ENCODE measurements around the gene SOS2. TPM values are rescaled to one million over a fixed set of nuclear protein-coding genes. Genes with fewer than 3 reads are reported as not detected.

SOS2 gene
- total and polyA plus RNA-seq, 3 experiments from 2014 or later = 16.5 to 20.2 (median 18.4) TPM

DNA sequence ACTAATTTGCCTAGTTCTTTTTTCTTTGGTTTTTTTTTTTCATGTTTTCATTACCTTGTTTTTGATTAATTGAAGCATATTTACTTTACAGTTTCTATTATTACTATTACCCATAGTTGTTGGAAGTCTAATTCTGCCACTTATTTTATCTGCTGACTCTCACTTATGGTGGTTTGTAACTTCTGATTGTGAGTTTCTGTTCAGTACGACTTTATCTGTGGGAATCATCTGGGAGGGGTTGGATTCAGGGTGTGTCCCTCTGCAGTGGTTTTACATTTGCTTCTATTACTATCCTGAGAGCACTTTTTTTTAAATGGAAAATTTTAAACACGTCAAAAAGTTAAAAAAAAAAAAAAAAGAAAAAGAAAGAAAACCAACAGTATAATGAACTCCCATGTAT, 26.4 kb upstream of the SOS2 start:
- Mint-ChIP-seq H3K27me3 (no peaks in the 10 kb centered on the region), H3K9me3 (no peaks in the 10 kb centered on the region), H3K27ac (peak overlapping the region in 1 of 8 donors; percentile 50), H3K36me3 (peaks cover 7 to 10% (median 8%) of the 10 kb centered on the region in 3 donors), H3K4me3 (no peak overlapping the region), H3K4me1 (peaks cover 0 to 1% (median 0%) of the 10 kb centered on the region in 3 donors)
- no peaks in the 10 kb centered on the region for H3K27me3 ChIP-seq (ENCODE audit: insufficient read depth, low read length, poor library complexity, severe bottlenecking)
- ChIA-PET POLR2A (no interaction called here), CTCF (no interaction called here)
- DNase-seq = no peak
- no peaks in the 10 kb centered on the region for H3K4me1 ChIP-seq (ENCODE audit: insufficient read depth, low read length)
- no peaks in the 10 kb centered on the region for H3K36me3 ChIP-seq (ENCODE audit: insufficient read depth, low read length)
- no peak overlapping the region for H3K27ac ChIP-seq (ENCODE audit: low read depth, low read length)
- no peaks in the 10 kb centered on the region for H3K9me3 ChIP-seq (ENCODE audit: low read length)
- H3K4me3 ChIP-seq (ENCODE audit: low read length) = no peak overlapping the region

DNA sequence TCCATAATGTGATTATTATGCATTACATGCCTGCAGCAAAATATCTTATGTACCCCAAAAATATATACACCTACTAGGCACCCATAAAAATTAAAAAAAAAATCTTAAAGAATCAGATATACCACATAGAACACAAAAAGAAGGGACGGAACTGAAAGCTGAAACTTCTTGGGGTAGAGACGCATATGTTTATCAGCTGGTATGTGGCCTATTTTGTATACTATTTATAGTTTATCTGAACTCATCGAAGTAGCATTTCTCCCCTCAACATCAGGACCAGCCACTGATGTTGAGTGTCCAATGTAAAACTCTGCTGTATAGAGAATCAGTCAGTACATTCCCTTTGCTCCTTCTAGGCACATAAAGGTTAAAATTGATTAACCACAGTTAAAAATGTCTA, 22.9 kb upstream of the SOS2 start:
- no peaks in the 10 kb centered on the region for H3K4me1 Mint-ChIP-seq
- Histone ChIP-seq H3K9me3 (ENCODE audit: low read length) (no peaks in the 10 kb centered on the region), H3K36me3 (ENCODE audit: insufficient read depth, low read length) (no peaks in the 10 kb centered on the region), H3K27me3 (ENCODE audit: insufficient read depth, low read length, poor library complexity, severe bottlenecking) (no peaks in the 10 kb centered on the region), H3K4me1 (ENCODE audit: insufficient read depth, low read length) (no peaks in the 10 kb centered on the region), H3K4me3 (ENCODE audit: low read length) (no peak overlapping the region), H3K27ac (ENCODE audit: low read depth, low read length) (no peak overlapping the region)
- CTCF ChIA-PET = no interaction called here
- peaks cover 18 to 20% (median 19%) of the 10 kb centered on the region in 3 donors for H3K36me3 Mint-ChIP-seq
- DNase-seq = no peak
- peaks cover 0 to 3% (median 0%) of the 10 kb centered on the region in 5 donors for H3K9me3 Mint-ChIP-seq
- H3K4me3 Mint-ChIP-seq = no peak overlapping the region
- H3K27ac Mint-ChIP-seq = no peak overlapping the region
- POLR2A ChIA-PET = no interaction called here
- no peaks in the 10 kb centered on the region for H3K27me3 Mint-ChIP-seq

DNA sequence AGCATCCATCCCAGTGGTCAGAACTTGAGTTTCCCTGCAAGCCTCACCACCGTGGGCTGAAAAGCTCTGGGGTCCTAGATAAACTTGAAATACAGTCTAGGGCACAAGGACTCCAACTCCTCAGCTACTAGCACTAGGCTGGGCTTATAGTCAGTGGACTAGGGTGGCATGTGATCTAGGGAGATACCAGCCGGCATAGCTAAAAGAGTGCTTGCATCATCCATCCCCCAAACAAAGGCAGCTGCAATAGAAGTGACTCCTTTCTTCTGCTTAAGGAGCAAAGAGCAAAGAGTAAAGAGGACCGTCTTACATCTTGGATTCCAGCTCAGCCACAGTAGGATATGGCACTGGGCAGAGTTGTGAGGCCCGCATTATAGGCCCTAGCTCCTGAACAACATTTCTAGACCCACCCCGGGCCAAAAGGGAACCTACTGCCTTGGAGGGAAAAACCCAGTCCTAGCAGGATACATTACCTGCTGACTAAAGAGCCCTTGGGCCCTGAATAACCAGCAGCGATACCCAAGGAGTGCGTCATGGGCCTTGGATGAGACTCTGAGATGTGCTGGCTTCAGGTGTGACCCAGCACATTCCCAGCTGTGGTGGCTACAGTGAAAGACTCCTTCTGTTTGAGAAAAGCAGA, 17.9 kb upstream of the SOS2 start:
- no peaks in the 10 kb centered on the region for H3K27me3 Mint-ChIP-seq
- H3K9me3 ChIP-seq (ENCODE audit: low read length) = no peaks in the 10 kb centered on the region
- H3K27ac ChIP-seq (ENCODE audit: low read depth, low read length) = no peak overlapping the region
- H3K4me3 Mint-ChIP-seq = no peak overlapping the region
- POLR2A ChIA-PET = no interaction called here
- no peaks in the 10 kb centered on the region for H3K27me3 ChIP-seq (ENCODE audit: insufficient read depth, low read length, poor library complexity, severe bottlenecking)
- peaks cover 20 to 29% (median 21%) of the 10 kb centered on the region in 3 donors for H3K36me3 Mint-ChIP-seq
- peaks cover 0 to 3% (median 0%) of the 10 kb centered on the region in 5 donors for H3K9me3 Mint-ChIP-seq
- H3K27ac Mint-ChIP-seq = no peak overlapping the region
- no peaks in the 10 kb centered on the region for H3K4me1 Mint-ChIP-seq
- no peaks in the 10 kb centered on the region for H3K4me1 ChIP-seq (ENCODE audit: insufficient read depth, low read length)
- DNase-seq = no peak
- CTCF ChIA-PET = no interaction called here
- H3K36me3 ChIP-seq (ENCODE audit: insufficient read depth, low read length) = no peaks in the 10 kb centered on the region
- no peak overlapping the region for H3K4me3 ChIP-seq (ENCODE audit: low read length)

DNA sequence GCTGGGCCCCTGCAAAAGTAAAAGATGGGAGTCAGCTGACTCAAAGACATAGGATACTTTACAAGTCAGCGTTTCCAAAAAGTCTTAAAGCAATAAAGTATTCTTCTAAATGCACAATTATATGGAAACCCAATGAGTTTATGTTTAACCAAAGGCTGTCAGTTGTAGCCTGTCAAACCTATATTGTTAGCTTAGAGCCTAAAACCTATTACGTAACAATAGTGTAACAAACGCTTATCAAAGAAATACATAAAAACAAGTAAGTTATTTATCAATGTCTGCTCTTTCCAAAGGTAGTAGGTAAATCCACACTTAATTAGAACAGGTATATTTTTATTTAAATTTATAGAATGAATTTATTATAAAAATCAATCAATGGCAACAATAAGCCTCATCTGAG, 15.9 kb upstream of the SOS2 start:
- Mint-ChIP-seq H3K36me3 (peaks cover 13 to 21% (median 15%) of the 10 kb centered on the region in 3 donors), H3K27ac (no peak overlapping the region), H3K4me3 (peak overlapping the region in 1 of 7 donors; percentile 11), H3K27me3 (no peaks in the 10 kb centered on the region), H3K4me1 (no peaks in the 10 kb centered on the region), H3K9me3 (peaks cover 0 to under 1% (median 0%) of the 10 kb centered on the region in 5 donors)
- CTCF ChIA-PET = interaction anchor here (1.2 kb wide), 1 partner anchor 13 kb away, joined by 4 read pairs; no protein-coding TSS in a partner anchor
- Histone ChIP-seq H3K4me3 (ENCODE audit: low read length) (no peak overlapping the region), H3K4me1 (ENCODE audit: insufficient read depth, low read length) (no peaks in the 10 kb centered on the region), H3K27me3 (ENCODE audit: insufficient read depth, low read length, poor library complexity, severe bottlenecking) (no peaks in the 10 kb centered on the region), H3K27ac (ENCODE audit: low read depth, low read length) (no peak overlapping the region), H3K9me3 (ENCODE audit: low read length) (no peaks in the 10 kb centered on the region), H3K36me3 (ENCODE audit: insufficient read depth, low read length) (no peaks in the 10 kb centered on the region)
- POLR2A ChIA-PET = no interaction called here
- no peak for DNase-seq

DNA sequence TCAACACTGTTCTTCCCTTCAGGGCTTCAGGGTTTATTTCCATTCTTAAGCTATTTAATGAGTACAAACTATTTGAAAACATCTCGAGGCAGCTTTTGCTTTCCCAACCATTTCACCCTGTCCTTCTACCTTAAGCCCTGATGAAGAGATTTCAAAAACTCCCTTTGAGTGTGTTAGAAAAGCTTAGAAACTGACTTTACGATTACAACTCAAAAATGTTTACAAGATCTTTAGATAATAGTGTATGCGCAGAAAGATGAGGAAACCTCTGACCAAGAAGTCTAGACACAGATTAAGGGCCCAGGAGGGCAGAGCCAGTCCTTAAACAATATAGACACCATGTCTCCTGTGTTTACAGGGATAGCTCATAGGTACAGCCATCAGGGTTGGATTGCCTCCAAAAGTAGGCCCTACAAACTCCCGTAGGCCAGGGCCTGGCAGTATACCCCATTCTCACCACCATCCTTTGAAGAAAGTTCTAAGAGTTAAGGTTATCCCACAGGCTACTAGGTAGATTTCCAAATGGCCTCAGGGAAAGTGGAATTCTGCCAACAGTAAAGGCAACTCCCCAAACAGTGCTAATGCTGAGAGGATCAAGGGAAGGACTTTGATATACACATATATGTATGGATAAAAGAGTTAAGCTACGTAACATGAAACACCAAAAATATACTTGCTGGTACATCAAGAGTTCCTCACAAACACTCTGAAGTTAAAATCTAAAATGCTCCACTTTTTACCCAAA, 11.4 kb upstream of the SOS2 start:
- no peaks in the 10 kb centered on the region for H3K27me3 Mint-ChIP-seq
- peak overlapping the region in 1 of 8 donors; percentile 19 for H3K27ac Mint-ChIP-seq
- Histone ChIP-seq H3K9me3 (ENCODE audit: low read length) (no peaks in the 10 kb centered on the region), H3K27me3 (ENCODE audit: insufficient read depth, low read length, poor library complexity, severe bottlenecking) (no peaks in the 10 kb centered on the region), H3K4me3 (ENCODE audit: low read length) (no peak overlapping the region), H3K4me1 (ENCODE audit: insufficient read depth, low read length) (no peaks in the 10 kb centered on the region), H3K27ac (ENCODE audit: low read depth, low read length) (no peak overlapping the region), H3K36me3 (ENCODE audit: insufficient read depth, low read length) (no peaks in the 10 kb centered on the region)
- DNase-seq = no peak
- ChIA-PET CTCF (no interaction called here), POLR2A (no interaction called here)
- no peaks in the 10 kb centered on the region for H3K4me1 Mint-ChIP-seq
- H3K36me3 Mint-ChIP-seq = peaks cover 0 to 7% (median 6%) of the 10 kb centered on the region in 3 donors
- no peak overlapping the region for H3K4me3 Mint-ChIP-seq
- no peaks in the 10 kb centered on the region for H3K9me3 Mint-ChIP-seq

DNA sequence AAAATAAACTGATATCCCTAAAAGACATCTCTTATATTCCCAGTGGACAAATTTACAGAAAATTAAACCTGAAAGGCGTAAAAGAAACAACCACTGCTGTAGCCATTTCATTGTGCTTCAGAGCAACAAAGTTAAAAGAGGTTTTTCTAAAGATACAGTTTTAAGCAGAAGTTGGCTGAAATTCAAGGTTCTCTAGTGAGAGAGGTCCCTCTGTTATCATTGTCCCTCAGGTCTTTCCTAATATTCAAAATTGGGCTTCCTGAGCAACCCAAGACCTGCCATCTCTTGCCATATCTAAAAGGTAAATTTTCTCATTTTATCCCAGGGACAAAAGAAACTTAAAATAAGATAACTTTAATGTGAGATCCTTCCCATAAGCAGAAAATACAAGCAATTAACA, 10.7 kb upstream of the SOS2 start:
- Mint-ChIP-seq H3K9me3 (no peaks in the 10 kb centered on the region), H3K4me1 (no peaks in the 10 kb centered on the region), H3K27ac (peak overlapping the region in 1 of 8 donors; percentile 19), H3K27me3 (no peaks in the 10 kb centered on the region), H3K4me3 (no peak overlapping the region), H3K36me3 (peaks cover 0 to 7% (median 6%) of the 10 kb centered on the region in 3 donors)
- Histone ChIP-seq H3K27me3 (ENCODE audit: insufficient read depth, low read length, poor library complexity, severe bottlenecking) (no peaks in the 10 kb centered on the region), H3K9me3 (ENCODE audit: low read length) (no peaks in the 10 kb centered on the region), H3K4me3 (ENCODE audit: low read length) (no peak overlapping the region), H3K4me1 (ENCODE audit: insufficient read depth, low read length) (no peaks in the 10 kb centered on the region), H3K27ac (ENCODE audit: low read depth, low read length) (no peak overlapping the region), H3K36me3 (ENCODE audit: insufficient read depth, low read length) (no peaks in the 10 kb centered on the region)
- no peak for DNase-seq
- ChIA-PET CTCF (interaction anchor here (0.9 kb wide), 1 partner anchor 9 kb away, joined by 3 read pairs; no protein-coding TSS in a partner anchor), POLR2A (no interaction called here)

DNA sequence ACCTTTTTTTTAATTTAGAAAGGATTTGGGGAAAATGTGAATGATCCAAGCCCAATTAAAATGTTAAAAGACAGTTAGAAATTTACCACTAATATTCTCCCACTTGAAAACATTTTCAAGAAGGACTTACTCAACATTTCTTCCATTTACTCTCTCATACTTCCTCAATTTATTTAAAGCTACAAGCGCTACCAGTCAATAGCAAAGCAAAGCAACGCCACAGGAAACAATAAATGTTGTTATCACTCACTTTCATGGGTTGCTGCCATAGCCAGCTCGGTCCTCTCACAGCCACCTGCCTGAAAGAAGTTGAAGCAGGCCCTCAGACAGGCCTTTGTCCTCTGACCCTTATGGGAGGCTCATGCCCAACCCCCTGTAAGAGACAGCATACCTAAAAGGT, 6.0 kb upstream of the SOS2 start:
- POLR2A ChIA-PET = no interaction called here
- Histone ChIP-seq H3K4me1 (ENCODE audit: insufficient read depth, low read length) (peaks cover 2% of the 10 kb centered on the region), H3K27ac (ENCODE audit: low read depth, low read length) (no peak overlapping the region), H3K9me3 (ENCODE audit: low read length) (no peaks in the 10 kb centered on the region), H3K4me3 (ENCODE audit: low read length) (no peak overlapping the region), H3K36me3 (ENCODE audit: insufficient read depth, low read length) (no peaks in the 10 kb centered on the region), H3K27me3 (ENCODE audit: insufficient read depth, low read length, poor library complexity, severe bottlenecking) (no peaks in the 10 kb centered on the region)
- no peak for DNase-seq
- H3K36me3 Mint-ChIP-seq = no peaks in the 10 kb centered on the region
- peak overlapping the region in 1 of 7 donors; percentile 44 for H3K4me3 Mint-ChIP-seq
- CTCF ChIA-PET = no interaction called here
- H3K9me3 Mint-ChIP-seq = no peaks in the 10 kb centered on the region
- peak overlapping the region in 1 of 8 donors; percentile 65 for H3K27ac Mint-ChIP-seq
- H3K27me3 Mint-ChIP-seq = peaks cover 0 to 4% of the 10 kb centered on the region in 2 donors
- peaks cover 9 to 16% (median 10%) of the 10 kb centered on the region in 3 donors for H3K4me1 Mint-ChIP-seq

DNA sequence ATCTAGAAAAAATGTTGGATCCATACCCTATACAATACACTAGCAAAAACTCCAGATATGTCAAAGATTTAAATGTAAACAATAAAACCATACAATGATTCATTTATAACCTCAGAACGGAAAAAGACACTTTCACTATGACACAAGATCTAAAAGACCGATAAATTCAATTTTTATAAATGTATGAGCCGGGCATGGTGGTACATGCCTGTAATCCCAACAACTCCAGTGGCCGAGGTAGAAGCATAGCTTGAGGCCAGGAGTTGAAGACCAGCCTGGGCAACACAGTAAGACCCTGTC, 2.5 kb upstream of the SOS2 start:
- DNase-seq = no peak
- no peaks in the 10 kb centered on the region for H3K36me3 ChIP-seq (ENCODE audit: insufficient read depth, low read length)
- ChIA-PET POLR2A (no interaction called here), CTCF (interaction anchor here (1.9 kb wide), 1 partner anchor 13 kb away, joined by 4 read pairs; no protein-coding TSS in a partner anchor)
- H3K4me1 ChIP-seq (ENCODE audit: insufficient read depth, low read length) = peaks cover 20% of the 10 kb centered on the region
- no peaks in the 10 kb centered on the region for H3K27me3 ChIP-seq (ENCODE audit: insufficient read depth, low read length, poor library complexity, severe bottlenecking)
- Mint-ChIP-seq H3K27me3 (peaks cover 0 to 4% of the 10 kb centered on the region in 2 donors), H3K27ac (peak overlapping the region in 6 of 8 donors; percentile 13 to 93 (median 50)), H3K9me3 (no peaks in the 10 kb centered on the region), H3K4me1 (peaks cover 30 to 40% (median 34%) of the 10 kb centered on the region in 3 donors), H3K36me3 (peaks cover 0 to 7% (median under 1%) of the 10 kb centered on the region in 3 donors), H3K4me3 (peak overlapping the region; percentile 40 to 93 (median 75))
- H3K9me3 ChIP-seq (ENCODE audit: low read length) = no peaks in the 10 kb centered on the region
- H3K27ac ChIP-seq (ENCODE audit: low read depth, low read length) = no peak overlapping the region
- H3K4me3 ChIP-seq (ENCODE audit: low read length) = no peak overlapping the region

All from CD8-positive, alpha-beta memory T cell (primary cell).